Mesothelial cell of epicardium (in vitro differentiated cells): ENCODE results near the gene CPAMD8. TPM values are rescaled to one million over a fixed set of nuclear protein-coding genes. Genes with fewer than 3 reads are reported as not detected.

Experiments
- DNase-seq, 2 experiments: peaks; one replicate each; pipeline ENCODE4 v3.0.0; 2021; ENCODE audit warnings: low spot score in 2 of 2; ENCODE audit not compliant: unreplicated experiment in 2 of 2
- H3K27ac Mint-ChIP-seq: 2 replicates; pipeline ENCODE4 v1.8.0; 2021; ENCODE audit warnings: mixed read lengths
- H3K27me3 Mint-ChIP-seq: 2 replicates; pipeline ENCODE4 v1.8.0; 2021; ENCODE audit warnings: low read depth, mixed read lengths
- H3K36me3 Mint-ChIP-seq: 2 replicates; pipeline ENCODE4 v1.8.0; 2021; ENCODE audit warnings: mixed read lengths
- H3K4me1 Mint-ChIP-seq: 2 replicates; pipeline ENCODE4 v1.8.0; 2021; ENCODE audit warnings: mixed read lengths
- H3K4me3 Mint-ChIP-seq: 2 replicates; pipeline ENCODE4 v1.8.0; 2021; ENCODE audit warnings: mild to moderate bottlenecking, moderate library complexity, mixed read lengths
- H3K9me3 Mint-ChIP-seq: 2 replicates; pipeline ENCODE4 v1.8.0; 2021; ENCODE audit warnings: mixed read lengths
- total RNA-seq: library from RNA; stranded (reverse); gene quantifications from 3 replicates; pipeline ENCODE4 v1.2.1, GENCODE V29; 2021
- TF ChIP-seq, protein P1 (sequence below): fragments of 200-600 bp; sonication (generic); IDR thresholded peaks from one replicate; pipeline ENCODE4 v1.5.0; 2021; ENCODE audit warnings: antibody characterized with exemption; ENCODE audit not compliant: unreplicated experiment

The CPAMD8 gene
- total RNA-seq, 1 donor from 2014 or later = 40.9 TPM

DNA sequence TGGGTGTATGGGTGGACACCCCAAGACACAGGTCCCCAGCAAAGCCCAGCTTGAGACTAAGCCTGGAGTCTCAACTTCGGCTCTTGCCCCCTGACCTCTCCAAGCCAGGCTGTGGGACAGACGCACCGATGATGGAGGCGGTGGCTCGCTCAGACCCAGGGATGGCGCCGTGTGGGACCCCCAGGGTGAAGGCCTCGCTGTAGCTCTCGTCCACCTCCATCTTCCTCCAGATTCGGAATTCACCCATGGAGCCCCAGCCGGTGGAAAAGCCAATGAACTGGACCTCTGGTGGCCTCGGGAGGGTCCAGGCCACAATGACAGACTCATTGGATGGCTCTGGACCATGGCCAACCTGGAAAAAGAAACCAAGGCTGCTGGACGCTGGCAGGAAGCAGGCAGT is 98.7 kb downstream of the CPAMD8 start:
- Mint-ChIP-seq H3K9me3 (peaks cover 23% of the 10 kb centered on the region), H3K27ac (no peak overlapping the region), H3K4me3 (no peak overlapping the region), H3K27me3 (no peaks in the 10 kb centered on the region), H3K4me1 (no peaks in the 10 kb centered on the region), H3K36me3 (peaks cover 21% of the 10 kb centered on the region)
- TF ChIP-seq, protein P1, sequence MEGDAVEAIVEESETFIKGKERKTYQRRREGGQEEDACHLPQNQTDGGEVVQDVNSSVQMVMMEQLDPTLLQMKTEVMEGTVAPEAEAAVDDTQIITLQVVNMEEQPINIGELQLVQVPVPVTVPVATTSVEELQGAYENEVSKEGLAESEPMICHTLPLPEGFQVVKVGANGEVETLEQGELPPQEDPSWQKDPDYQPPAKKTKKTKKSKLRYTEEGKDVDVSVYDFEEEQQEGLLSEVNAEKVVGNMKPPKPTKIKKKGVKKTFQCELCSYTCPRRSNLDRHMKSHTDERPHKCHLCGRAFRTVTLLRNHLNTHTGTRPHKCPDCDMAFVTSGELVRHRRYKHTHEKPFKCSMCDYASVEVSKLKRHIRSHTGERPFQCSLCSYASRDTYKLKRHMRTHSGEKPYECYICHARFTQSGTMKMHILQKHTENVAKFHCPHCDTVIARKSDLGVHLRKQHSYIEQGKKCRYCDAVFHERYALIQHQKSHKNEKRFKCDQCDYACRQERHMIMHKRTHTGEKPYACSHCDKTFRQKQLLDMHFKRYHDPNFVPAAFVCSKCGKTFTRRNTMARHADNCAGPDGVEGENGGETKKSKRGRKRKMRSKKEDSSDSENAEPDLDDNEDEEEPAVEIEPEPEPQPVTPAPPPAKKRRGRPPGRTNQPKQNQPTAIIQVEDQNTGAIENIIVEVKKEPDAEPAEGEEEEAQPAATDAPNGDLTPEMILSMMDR = no peak
- no peak for DNase-seq

DNA sequence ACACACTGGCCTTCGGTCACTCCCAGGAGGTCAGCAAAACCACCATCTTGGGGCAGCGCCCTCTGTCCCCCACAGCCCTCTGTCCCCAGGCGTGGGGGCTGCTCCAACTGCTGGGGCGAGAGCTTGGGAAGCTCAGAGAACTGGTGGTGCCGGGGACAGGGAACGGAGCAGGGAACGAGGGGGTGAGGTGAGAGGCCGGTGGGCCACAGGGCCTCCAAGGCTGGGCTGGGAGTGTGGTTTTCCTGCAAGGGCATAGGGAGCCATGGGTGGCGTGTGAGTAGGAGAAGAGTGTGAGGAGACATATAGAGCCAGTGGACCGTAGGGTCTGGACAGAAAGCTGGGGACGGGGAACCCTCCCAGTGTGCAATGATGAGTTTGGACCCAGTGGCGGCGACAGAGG is 103.7 kb downstream of the CPAMD8 start:
- no peak overlapping the region for H3K4me3 Mint-ChIP-seq

DNA sequence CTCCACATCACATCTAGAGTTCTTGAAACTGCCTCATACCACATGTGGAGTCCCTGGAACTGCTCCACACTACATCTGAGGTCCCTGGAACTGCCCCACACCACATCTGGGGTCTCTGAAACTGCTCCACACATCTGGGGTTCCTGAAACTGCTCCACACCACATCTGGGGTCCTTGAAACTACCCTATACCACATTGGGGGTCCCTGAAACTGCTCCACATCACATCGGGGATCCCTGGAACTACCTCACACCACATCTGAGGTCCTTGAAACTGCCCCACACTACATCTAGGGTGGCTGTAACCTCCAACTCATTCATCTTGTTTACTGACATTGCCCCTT is 104.0 kb downstream of the CPAMD8 start:
- no peak for DNase-seq
- peaks cover 13% of the 10 kb centered on the region for H3K9me3 Mint-ChIP-seq
- H3K4me1 Mint-ChIP-seq = no peaks in the 10 kb centered on the region
- no peaks in the 10 kb centered on the region for H3K27me3 Mint-ChIP-seq
- TF ChIP-seq, protein P1 = no peak
- H3K27ac Mint-ChIP-seq = no peak overlapping the region
- peaks cover 18% of the 10 kb centered on the region for H3K36me3 Mint-ChIP-seq
- no peak overlapping the region for H3K4me3 Mint-ChIP-seq

More for the DNA sequence above, 103.7 kb downstream of the CPAMD8 start:
- H3K27ac Mint-ChIP-seq = no peak overlapping the region
- no peak for DNase-seq
- TF ChIP-seq, protein P1 = no peak
- no peaks in the 10 kb centered on the region for H3K4me1 Mint-ChIP-seq
- no peaks in the 10 kb centered on the region for H3K27me3 Mint-ChIP-seq
- H3K9me3 Mint-ChIP-seq = peaks cover 13% of the 10 kb centered on the region
- peaks cover 20% of the 10 kb centered on the region for H3K36me3 Mint-ChIP-seq

DNA sequence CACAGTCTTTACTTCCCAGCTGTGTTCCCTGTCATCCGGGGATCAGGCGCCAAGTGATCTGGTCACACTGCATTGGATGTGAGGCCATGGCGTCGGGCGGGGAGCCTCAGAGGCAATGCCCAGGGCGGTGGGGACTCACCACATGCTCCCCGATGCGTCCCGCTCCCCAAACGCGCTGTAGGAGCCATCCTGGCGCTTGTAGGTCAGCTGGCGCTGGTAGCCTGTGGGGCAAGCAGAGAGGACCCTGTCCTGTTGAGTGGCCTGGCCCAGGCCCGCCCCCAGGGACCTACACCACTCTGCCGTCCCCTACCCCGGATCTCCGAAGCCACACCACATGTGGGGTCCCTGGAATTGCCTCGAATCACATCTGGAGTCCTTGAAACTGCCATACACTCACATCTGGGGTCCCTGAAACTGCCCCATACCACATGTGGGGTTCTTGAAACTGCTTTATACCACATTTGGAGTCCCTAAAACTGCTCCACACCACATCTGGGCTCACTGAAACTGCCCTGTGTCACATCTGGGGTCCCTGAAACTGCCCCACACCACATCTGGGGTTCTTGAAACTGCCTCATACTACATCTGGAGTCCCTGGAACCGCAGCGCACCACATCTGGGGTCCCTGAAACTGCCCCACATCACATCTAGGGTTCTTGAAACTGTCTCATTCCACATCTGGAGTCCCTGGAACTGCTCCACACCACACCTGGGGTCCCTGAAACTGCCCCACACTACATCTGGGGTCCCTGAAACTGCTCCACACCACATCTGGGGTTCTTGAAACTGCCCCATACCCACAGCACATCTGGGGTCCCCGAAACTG is 104.6 kb downstream of the CPAMD8 start:
- TF ChIP-seq, protein P1 = no peak
- peaks cover 9% of the 10 kb centered on the region for H3K9me3 Mint-ChIP-seq
- H3K27me3 Mint-ChIP-seq = no peaks in the 10 kb centered on the region
- H3K36me3 Mint-ChIP-seq = peaks cover 14% of the 10 kb centered on the region
- no peak for DNase-seq
- no peaks in the 10 kb centered on the region for H3K4me1 Mint-ChIP-seq
- no peak overlapping the region for H3K4me3 Mint-ChIP-seq
- H3K27ac Mint-ChIP-seq = no peak overlapping the region

DNA sequence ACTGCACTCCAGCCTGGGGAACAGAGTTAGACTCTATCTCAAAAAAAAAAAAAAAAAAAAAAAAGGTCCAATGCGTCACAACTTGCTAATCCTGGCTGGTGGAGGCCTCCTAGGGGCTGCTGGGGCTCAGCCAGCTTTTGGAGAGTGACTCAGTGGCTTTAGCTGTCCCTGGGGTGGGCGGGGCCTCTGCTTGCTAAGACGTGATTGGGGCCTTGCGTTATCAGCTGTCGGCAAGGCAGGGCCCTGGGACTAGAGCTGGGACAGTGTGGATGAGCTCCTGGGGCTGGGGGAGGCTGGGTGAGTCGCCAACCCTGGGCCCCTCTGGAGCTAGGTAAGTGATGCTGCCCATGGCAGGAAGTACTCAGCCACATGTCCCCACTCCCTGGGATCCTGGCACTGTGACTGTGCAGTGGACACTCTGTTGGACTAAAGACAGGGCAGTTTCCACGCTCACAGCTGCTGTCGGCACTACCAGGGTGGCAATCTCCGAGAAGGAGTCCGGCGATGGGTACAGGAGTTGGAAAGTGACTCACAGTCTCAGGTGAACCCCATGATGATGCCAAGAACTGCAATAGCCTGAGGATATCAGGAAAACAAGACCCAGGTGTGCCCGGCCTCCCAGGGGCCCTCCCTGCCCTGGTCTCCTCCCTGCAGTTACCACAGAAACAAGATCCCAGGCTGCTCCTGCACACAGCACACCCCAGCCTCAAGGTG is 105.6 kb downstream of the CPAMD8 start:
- Mint-ChIP-seq H3K4me1 (no peaks in the 10 kb centered on the region), H3K4me3 (no peak overlapping the region), H3K36me3 (peaks cover 8% of the 10 kb centered on the region), H3K9me3 (peaks cover 3% of the 10 kb centered on the region), H3K27me3 (peaks cover 2% of the 10 kb centered on the region), H3K27ac (no peak overlapping the region)
- no peak for DNase-seq
- TF ChIP-seq, protein P1 = no peak
